K562 (cell line): ENCODE data around the gene CYP2D6. TPM values are rescaled to one million over a fixed set of nuclear protein-coding genes. Genes with fewer than 3 reads are reported as not detected.

Source experiments
- BDP1 ChIP-seq: IDR thresholded peaks from 3 replicates; pipeline ENCODE4 v1.6.1; 2011; ENCODE audit not compliant: insufficient read length, insufficient read depth
- MYNN ChIP-seq, 2 experiments: sonication (generic); formaldehyde crosslinking in 1 of 2; IDR thresholded peaks; 2 replicates each; pipeline versions ENCODE4 v1.5.0 to v1.6.1; 2016 to 2020; ENCODE audit warnings: antibody characterized with exemption in 1 of 2, missing genetic modification reagents in 1 of 2
- NR2C2 ChIP-seq, 2 experiments: fragments of 200-800 bp in 1 of 2; sonication (Bioruptor generic) in 1 of 2; sonication (generic) in 1 of 2; formaldehyde crosslinking in 1 of 2; IDR thresholded peaks; 2 replicates each; pipeline versions ENCODE4 v1.6.1 to v1.8.0; 2016 to 2022; ENCODE audit warnings: mild to moderate bottlenecking in 1 of 2, missing compliant biosample characterization in 1 of 2, missing genetic modification characterization in 1 of 2, missing genetic modification reagents in 1 of 2
- SAFB ChIP-seq: fragments of 200-400 bp; formaldehyde crosslinking; IDR thresholded peaks from 2 replicates; pipeline ENCODE4 v1.6.1; 2017; ENCODE audit warnings: low read depth, low read length, borderline replicate concordance
- TAF1 ChIP-seq: IDR thresholded peaks from 2 replicates; pipeline ENCODE4 v1.6.1; 2011; ENCODE audit warnings: mild to moderate bottlenecking, low read length, moderate library complexity; ENCODE audit not compliant: insufficient read depth, control insufficient read depth, severe bottlenecking; ENCODE audit errors: extremely low read depth
- polyA plus RNA-seq, 8 experiments: library from polyadenylated mRNA; depleted of rRNA in 4 of 8; stranded (reverse) in 5 of 8; unstranded in 3 of 8; fragments of >200 nt; fragmentation: Nextera tagmentation in 2 of 8; fragmentation: Illumina TruSeq in 1 of 8; extraction: Ambion mirVana in 2 of 8; extraction: Trizol in 1 of 8; gene quantifications; 2 replicates each; pipeline versions ENCODE4 v1.2.1 to v1.2.3, GENCODE V29; 2011 to 2014; ENCODE audit warnings: inconsistent platforms in 1 of 8, missing spikeins in 1 of 8
- total RNA-seq, 7 experiments: library from RNA; depleted of rRNA in 6 of 7; stranded (reverse); fragments of >200 nt in 6 of 7; fragmentation: Illumina TruSeq in 2 of 7; extraction: Trizol in 2 of 7; gene quantifications; 2 replicates each; pipeline versions ENCODE4 v1.2.1 to v1.2.3, GENCODE V29; 2011 to 2021; ENCODE audit warnings: low replicate concordance in 1 of 7
- TF ChIP-seq, protein P1 (sequence below): fragments of 450-650 bp; IDR thresholded peaks from 2 replicates; pipeline ENCODE4 v1.6.1; 2017; ENCODE audit warnings: antibody characterized with exemption, mild to moderate bottlenecking
- TF ChIP-seq, protein P2 (sequence below): fragments of 200-800 bp; sonication (Bioruptor generic); IDR thresholded peaks from 2 replicates; pipeline ENCODE4 v1.6.1; 2016; ENCODE audit warnings: missing genetic modification characterization, missing compliant biosample characterization
- TF ChIP-seq, protein P3 (sequence below): sonication (generic); formaldehyde crosslinking; IDR thresholded peaks from 2 replicates; pipeline ENCODE4 v1.8.0; 2022; ENCODE audit warnings: missing genetic modification reagents, mild to moderate bottlenecking, moderate library complexity, borderline replicate concordance
- TF ChIP-seq, protein P4 (sequence below): fragments of 250-450 bp; sonication (Bioruptor Pico); IDR thresholded peaks from 2 replicates; pipeline ENCODE4 v1.8.0; 2022; ENCODE audit warnings: moderate library complexity, mild to moderate bottlenecking, inconsistent platforms
- TF ChIP-seq, protein P5 (sequence below): IDR thresholded peaks from 2 replicates; pipeline ENCODE4 v1.6.1; 2016; ENCODE audit warnings: missing genetic modification characterization, missing compliant biosample characterization

Gene CYP2D6
- total and polyA plus RNA-seq, 9 of the 15 experiments (the other 6 are each of a cell fraction or from before 2014, with no cell fraction given), result 0.04 to 0.20 (median 0.09) TPM; not detected in 5

DNA sequence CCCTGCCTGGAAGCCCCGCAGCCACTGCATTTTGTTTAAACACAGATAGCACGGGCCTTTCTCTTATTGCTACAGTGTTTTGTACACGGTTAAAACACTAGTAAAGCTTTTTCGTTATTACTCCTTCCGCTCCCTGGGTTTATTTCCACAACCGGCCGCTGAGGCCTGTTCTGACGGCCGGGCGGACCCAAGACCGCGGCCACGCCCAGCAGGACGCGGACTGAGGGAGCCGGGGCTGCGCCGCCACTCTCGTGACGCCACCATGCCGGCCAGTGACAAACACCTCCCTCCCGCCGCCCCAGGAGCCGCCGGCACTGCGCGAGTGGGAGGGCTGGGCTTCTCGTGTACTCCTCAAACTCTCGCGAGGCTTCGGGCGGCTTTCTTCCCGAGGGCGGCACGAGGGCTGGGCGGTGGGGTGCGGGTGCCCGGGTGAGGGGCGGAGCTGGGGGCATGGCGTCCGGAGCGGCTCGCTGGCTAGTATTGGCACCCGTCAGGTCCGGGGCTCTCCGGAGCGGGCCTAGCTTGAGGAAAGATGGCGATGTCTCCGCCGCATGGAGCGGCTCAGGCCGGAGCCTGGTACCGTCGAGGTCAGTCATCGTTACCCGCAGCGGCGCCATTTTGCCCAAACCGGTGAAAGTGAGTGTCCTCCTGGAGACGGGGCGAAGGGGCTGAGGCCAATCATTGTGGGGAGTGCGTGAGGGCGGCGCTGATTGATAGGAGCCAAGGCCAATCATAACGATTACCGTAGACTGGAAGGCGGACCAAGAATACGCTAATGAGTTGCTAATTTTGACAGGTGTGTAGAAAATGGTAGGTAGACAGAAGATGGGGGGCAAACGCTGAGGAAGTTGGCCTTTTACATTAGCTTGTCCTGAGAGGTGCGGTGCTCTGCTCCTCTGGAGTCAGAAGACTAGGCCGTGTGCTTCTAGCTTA lies 51.0 kb downstream of the CYP2D6 start, which contains the start of gene SMDT1 (continued):
- TF ChIP-seq, protein P1, sequence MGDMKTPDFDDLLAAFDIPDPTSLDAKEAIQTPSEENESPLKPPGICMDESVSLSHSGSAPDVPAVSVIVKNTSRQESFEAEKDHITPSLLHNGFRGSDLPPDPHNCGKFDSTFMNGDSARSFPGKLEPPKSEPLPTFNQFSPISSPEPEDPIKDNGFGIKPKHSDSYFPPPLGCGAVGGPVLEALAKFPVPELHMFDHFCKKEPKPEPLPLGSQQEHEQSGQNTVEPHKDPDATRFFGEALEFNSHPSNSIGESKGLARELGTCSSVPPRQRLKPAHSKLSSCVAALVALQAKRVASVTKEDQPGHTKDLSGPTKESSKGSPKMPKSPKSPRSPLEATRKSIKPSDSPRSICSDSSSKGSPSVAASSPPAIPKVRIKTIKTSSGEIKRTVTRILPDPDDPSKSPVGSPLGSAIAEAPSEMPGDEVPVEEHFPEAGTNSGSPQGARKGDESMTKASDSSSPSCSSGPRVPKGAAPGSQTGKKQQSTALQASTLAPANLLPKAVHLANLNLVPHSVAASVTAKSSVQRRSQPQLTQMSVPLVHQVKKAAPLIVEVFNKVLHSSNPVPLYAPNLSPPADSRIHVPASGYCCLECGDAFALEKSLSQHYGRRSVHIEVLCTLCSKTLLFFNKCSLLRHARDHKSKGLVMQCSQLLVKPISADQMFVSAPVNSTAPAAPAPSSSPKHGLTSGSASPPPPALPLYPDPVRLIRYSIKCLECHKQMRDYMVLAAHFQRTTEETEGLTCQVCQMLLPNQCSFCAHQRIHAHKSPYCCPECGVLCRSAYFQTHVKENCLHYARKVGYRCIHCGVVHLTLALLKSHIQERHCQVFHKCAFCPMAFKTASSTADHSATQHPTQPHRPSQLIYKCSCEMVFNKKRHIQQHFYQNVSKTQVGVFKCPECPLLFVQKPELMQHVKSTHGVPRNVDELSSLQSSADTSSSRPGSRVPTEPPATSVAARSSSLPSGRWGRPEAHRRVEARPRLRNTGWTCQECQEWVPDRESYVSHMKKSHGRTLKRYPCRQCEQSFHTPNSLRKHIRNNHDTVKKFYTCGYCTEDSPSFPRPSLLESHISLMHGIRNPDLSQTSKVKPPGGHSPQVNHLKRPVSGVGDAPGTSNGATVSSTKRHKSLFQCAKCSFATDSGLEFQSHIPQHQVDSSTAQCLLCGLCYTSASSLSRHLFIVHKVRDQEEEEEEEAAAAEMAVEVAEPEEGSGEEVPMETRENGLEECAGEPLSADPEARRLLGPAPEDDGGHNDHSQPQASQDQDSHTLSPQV, result peak; percentile 98
- TF ChIP-seq, protein P2, sequence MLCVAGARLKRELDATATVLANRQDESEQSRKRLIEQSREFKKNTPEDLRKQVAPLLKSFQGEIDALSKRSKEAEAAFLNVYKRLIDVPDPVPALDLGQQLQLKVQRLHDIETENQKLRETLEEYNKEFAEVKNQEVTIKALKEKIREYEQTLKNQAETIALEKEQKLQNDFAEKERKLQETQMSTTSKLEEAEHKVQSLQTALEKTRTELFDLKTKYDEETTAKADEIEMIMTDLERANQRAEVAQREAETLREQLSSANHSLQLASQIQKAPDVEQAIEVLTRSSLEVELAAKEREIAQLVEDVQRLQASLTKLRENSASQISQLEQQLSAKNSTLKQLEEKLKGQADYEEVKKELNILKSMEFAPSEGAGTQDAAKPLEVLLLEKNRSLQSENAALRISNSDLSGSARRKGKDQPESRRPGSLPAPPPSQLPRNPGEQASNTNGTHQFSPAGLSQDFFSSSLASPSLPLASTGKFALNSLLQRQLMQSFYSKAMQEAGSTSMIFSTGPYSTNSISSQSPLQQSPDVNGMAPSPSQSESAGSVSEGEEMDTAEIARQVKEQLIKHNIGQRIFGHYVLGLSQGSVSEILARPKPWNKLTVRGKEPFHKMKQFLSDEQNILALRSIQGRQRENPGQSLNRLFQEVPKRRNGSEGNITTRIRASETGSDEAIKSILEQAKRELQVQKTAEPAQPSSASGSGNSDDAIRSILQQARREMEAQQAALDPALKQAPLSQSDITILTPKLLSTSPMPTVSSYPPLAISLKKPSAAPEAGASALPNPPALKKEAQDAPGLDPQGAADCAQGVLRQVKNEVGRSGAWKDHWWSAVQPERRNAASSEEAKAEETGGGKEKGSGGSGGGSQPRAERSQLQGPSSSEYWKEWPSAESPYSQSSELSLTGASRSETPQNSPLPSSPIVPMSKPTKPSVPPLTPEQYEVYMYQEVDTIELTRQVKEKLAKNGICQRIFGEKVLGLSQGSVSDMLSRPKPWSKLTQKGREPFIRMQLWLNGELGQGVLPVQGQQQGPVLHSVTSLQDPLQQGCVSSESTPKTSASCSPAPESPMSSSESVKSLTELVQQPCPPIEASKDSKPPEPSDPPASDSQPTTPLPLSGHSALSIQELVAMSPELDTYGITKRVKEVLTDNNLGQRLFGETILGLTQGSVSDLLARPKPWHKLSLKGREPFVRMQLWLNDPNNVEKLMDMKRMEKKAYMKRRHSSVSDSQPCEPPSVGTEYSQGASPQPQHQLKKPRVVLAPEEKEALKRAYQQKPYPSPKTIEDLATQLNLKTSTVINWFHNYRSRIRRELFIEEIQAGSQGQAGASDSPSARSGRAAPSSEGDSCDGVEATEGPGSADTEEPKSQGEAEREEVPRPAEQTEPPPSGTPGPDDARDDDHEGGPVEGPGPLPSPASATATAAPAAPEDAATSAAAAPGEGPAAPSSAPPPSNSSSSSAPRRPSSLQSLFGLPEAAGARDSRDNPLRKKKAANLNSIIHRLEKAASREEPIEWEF (CRISPR knock-in tag), result peak; percentile 84
- TF ChIP-seq, protein P3, sequence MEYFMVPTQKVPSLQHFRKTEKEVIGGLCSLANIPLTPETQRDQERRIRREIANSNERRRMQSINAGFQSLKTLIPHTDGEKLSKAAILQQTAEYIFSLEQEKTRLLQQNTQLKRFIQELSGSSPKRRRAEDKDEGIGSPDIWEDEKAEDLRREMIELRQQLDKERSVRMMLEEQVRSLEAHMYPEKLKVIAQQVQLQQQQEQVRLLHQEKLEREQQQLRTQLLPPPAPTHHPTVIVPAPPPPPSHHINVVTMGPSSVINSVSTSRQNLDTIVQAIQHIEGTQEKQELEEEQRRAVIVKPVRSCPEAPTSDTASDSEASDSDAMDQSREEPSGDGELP, result peak; percentile 79
- TF ChIP-seq, protein P4, sequence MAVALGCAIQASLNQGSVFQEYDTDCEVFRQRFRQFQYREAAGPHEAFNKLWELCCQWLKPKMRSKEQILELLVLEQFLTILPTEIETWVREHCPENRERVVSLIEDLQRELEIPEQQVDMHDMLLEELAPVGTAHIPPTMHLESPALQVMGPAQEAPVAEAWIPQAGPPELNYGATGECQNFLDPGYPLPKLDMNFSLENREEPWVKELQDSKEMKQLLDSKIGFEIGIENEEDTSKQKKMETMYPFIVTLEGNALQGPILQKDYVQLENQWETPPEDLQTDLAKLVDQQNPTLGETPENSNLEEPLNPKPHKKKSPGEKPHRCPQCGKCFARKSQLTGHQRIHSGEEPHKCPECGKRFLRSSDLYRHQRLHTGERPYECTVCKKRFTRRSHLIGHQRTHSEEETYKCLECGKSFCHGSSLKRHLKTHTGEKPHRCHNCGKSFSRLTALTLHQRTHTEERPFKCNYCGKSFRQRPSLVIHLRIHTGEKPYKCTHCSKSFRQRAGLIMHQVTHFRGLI (CRISPR knock-in tag), result peak; percentile 50; the same call in 1 of the 2 replicates
- TF ChIP-seq MYNN (IDR thresholded peaks at IDR 0.05), result 0 out of 2 replicates have a peak, but pooled peaks have one; percentile 49
- no peak for TF ChIP-seq MYNN (CRISPR knock-in tag; IDR thresholded peaks at IDR 0.05)
- TF ChIP-seq BDP1, result no peak
- TF ChIP-seq TAF1, result peak; percentile 82
- peak; percentile 65; the same call in 1 of the 2 replicates for TF ChIP-seq SAFB
- TF ChIP-seq NR2C2 (CRISPR knock-in tag; IDR thresholded peaks at IDR 0.05), result no peak
- TF ChIP-seq NR2C2 (tag; IDR thresholded peaks at IDR 0.05), result peak; percentile 81
- TF ChIP-seq, protein P5, sequence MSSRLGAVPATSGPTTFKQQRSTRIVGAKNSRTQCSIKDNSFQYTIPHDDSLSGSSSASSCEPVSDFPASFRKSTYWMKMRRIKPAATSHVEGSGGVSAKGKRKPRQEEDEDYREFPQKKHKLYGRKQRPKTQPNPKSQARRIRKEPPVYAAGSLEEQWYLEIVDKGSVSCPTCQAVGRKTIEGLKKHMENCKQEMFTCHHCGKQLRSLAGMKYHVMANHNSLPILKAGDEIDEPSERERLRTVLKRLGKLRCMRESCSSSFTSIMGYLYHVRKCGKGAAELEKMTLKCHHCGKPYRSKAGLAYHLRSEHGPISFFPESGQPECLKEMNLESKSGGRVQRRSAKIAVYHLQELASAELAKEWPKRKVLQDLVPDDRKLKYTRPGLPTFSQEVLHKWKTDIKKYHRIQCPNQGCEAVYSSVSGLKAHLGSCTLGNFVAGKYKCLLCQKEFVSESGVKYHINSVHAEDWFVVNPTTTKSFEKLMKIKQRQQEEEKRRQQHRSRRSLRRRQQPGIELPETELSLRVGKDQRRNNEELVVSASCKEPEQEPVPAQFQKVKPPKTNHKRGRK, result no peak
